NCI-H524 treated with DMSO at 0.1 percent for 48 hours (cell line): Measurements from ENCODE around the gene ICE2.
"Not testable (repeated sequence)": the region's sequence is repeated elsewhere in the genome, so short reads cannot be mapped to it uniquely, and the experiment has no call there.

Experiments used
- DNase-seq: peaks from one replicate; lab custom pipeline; 2025; lab: John Stamatoyannopoulos, UW

The ICE2 gene

DNA sequence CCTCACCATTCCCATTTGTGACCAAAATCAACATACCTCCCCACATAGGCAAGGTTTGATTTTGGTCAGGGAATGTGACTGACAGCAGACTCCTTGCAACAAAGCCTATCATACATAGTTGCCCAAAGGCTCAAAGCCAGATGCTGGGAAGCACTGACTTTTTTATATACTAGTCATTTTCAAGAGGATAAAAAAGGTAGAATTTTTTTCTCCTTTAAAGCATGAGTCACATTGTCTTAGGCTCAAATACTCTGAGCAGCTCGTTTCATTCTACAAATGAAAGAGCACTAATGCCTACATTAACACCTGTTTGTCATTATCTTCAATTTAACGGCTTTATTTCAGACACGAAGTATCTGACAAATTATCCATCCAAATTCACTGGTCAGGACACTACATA lies 36.2 kb downstream of the ICE2 start:
- DNase-seq = no peak

DNA sequence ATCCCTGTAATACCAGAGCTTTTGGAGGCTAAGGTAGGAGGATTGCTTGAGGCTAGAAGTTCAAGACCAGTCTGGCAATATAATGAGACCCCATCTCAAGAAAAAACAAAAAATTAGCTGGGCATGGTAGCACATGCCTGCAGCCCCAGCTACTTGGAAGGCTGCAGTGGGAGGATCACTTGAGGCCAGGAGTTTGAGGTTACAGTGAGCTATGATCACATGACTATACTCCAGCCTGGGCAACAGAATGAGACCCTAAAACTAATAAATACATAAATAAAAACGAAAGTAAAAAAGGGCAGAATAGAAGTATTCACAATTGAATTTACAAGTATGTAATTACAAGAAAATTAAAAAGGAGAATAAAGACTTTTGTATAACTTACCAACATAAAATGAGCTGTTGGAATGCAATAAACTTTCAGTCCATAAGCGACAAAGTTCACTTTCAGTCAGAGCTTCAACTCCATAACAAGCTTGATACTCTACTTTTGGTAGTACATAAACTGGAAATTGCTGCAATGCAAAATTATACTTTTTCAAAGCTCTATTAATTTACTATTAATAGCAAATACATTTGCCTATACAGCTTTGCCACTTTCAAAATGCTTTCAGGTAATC lies 36.8 kb downstream of the ICE2 start:
- DNase-seq = no peak

DNA sequence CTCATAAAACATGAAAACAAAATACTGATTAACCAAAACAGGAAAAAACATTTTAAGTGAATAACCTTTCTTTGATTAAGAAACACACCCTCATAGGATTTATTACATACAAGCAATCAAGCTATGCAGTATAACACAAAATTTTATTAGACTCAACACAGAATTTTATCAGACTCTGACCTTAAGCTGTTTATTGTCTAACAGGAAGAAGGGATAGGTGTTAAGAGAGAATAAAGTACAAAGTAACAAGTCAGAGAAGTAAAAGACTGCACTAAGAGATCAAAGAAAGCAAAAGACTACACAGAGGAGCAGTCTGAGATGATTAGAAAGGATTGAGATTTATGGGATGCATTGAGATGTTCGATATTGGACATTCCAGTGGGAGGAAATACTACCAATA lies 37.6 kb downstream of the ICE2 start:
- no peak for DNase-seq

DNA sequence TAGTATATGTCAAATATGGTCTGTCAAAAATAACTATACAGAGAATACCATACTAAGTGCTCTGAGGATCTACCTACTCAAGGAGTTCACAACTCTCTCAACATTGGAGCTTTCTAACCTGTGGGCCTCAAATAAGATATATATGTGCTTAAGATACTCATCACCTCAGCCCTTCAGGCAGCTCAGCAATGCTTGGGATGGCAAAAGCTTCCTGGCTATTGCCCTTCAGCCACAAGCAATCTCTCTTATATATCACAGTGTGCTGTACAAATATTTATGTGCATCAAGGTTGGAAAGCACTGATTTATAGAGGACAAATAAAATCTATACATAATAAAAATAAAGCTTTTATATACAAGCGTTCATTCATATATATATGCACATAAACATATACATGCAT lies 40.3 kb downstream of the ICE2 start:
- DNase-seq = no peak

DNA sequence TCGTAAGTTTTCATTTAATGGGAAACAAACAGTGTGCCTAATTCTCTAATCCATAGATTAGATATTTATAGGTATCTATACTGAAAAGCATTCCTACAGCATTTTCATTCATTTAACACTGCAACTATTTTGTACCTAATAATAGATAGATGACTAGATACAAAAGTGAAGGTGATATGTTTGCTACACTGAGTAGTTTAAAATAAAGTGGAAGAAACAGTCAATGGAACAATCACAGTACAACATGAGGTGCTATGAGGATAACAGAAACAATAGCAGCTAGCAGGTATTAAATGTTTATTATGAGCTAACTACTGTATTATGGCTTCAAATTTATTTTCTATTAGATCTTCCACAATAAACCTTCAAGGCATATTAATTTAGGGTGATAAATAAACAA lies 50.0 kb downstream of the ICE2 start:
- DNase-seq = no peak

DNA sequence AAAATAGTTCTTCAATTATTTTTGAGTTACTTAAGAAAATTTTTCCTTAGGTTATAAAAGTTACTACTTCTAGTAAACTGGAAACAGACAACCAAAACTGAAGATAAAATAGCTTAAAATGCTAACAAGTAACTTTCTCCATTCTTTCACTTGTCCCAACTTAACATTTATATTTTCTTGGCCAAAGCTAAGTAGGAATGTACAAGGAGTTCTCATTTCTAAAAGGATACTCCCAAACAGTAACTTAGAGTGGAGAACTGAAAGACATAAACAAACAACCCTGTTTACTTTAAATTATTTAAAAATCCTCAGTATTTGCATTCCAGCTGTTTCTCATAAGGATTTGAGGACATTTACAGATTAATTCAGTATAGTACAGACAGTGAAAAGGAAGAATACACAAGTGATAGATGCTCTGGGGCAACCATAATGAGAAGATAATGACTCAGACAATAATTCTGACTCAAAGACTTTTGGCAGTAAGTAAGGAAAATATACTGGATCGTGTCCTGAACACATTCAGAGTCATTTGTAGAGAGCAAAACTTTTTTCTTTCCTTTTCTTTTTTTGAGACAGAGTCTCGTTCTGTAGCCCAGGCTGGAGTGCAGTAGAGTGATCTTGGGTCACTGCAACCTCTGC lies 52.0 kb downstream of the ICE2 start:
- no peak for DNase-seq

DNA sequence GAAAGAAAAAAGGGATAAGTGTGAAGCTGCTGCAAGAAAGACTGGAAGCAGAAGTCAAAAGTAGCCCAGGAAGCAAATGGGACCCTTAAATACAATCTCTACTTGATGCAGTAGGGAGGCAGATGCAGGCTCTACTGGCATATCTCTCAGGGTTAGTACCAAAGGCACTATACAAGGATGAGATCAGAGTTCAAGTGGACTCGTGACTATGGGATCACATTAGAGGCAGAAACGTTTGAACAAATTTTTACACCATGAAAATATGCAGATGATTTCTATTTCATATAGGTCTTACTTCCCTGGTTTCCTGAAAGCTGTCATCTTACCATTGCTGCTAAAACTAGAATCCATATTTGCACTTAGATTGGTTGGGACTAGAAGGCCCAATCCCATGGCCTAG lies 53.5 kb downstream of the ICE2 start:
- DNase-seq = no peak

DNA sequence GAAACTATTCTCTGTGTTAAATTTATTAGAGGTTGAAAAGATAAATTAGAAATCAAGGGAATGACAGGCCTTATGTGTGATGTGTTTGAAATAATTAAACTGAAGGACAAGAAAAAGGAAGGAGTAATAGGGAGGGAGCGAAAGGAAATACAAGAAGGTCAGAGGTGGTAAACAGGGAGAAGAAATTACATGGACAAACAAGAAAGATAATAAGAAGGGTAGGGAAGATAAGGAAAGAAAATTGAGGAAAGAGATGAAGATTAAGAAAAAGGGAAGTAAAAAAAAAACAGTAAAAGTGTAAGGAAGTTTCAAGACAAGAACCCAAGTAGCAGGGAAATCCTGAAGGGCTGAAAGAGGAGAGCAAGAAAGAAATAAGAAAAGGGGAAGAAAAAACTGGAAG lies 54.9 kb downstream of the ICE2 start:
- no peak for DNase-seq

DNA sequence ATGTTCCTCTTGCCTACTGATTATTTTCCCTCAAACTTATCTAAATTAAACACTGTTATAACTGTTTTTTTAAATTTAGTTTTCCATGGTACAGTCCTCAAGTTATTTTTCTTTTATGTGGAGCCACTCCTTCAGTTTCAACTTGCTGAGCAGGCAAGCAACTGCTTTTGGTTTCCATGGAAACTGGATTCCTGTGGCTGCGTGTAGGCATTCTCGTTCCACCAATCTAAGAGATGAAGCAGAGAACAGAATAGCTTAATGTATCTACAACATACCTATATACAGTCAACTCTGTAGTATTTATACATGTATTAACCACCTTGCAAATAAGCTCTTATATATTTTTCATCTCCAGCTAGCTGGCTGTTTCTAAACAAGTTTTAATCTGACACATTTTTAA lies 55.4 kb downstream of the ICE2 start:
- DNase-seq = no peak

DNA sequence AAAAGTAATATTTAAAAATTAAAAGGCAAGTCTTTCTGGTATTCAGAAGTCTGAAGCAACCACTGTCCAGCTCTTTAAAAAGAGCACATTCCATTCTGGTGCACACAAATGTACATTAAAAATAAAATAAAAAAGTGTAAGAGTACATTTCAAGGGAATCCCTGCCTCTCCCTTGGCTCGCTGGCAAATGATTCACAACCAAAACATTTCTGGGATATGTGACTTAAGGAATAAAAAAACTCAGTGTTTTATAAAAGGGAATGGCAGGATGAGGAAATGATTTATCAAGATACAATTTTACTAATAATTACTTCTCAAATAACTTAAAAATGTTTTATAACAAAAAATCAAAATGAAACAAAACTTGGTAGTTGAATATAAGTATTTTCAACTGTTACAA lies 57.4 kb downstream of the ICE2 start:
- DNase-seq = no peak

DNA sequence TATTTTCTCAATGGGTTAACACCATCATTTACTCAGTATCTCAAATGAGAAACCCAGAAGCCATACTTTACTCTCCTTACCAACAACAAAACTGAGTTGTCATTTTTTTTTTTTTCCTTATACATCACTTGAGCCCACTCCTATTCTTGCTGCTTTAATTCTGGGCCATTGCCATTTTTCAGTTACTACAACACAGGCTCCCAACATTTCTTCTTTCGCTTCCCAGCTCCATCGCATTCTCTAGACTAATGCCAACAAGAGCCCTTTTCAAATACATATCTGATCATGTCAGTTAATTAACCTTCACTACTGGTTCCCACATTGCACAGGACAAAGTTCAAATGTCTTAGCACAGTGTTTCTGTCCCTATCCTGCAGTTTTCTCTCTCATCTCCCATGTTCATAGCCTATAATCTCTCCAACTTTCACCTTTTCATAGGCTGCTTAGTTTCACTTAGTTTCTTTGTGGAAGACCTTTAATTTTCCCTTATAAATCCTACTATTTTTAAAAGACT lies 58.7 kb downstream of the ICE2 start:
- DNase-seq = no peak

DNA sequence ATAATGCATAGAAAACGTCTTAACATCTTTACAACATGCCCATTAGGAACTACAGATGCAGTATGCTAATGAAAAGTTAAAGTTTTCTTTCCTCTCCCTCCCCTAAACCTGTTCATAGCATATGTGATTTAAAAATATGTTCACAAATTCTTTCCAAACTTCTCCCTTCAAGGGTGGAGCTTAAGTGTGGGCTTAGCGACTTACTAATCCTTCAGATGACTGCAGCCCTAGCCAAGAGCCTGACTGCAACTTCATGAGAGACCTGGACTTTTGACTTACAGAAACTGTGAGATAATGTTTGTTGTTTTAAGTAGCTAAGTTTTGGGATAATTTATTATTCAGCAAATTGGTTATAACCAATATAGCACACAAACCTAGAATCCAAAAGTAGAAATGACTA lies 59.2 kb downstream of the ICE2 start:
- no peak for DNase-seq

DNA sequence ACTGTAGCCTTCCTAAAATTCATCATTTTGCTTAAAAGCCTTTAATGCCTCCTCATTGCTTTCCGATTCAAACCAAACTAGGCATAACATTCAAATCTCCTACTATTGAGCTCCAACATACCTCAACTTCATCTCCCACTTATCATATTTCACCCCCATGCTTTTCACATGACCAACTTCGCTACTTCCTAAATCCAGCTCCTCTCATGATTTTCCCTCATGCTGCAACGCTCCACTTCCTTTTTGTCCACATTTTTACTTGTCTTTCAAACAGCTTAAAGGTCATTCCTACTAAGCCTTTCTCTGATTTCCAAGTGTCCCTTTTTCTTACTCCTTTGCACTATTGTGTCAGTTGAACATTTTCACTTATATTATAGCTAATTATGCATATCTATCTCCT lies 60.8 kb downstream of the ICE2 start:
- DNase-seq = no peak

DNA sequence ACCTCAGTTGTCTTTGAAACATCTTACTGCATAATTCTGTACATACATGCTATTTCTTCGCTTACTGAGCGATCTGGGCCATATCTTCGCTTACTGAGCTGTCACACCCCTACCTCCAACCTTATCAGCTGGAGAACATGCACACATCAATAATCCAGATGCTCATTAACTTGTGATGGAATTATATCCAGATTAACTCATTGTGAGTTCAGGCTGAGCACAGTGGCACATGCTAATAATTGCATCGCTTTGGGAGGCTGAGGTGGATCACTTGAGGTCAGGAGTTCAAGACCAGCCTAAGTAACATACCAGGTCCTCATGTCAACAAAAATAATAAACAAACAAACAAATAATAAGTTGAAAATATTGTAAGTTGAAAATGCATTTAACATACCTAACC lies 61.8 kb downstream of the ICE2 start:
- DNase-seq = no peak

DNA sequence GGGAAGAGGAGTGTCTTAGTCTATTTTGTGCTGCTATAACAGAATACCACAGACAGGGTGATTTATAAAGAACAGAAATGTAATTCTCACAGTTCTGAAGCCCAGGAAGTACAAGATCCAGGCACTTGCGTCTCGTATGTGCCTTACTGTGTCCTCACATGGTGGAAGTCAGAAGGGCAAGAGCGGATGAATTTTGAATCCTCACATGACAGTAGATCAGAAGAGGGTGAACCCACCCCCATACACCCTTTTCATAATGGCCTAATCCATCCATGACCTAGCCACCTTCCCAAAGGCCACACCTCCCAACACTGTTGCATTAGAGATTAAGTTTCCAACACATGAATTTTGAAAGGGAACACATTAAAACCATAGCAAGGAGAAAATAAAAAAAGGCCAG lies 62.5 kb downstream of the ICE2 start:
- no peak for DNase-seq

DNA sequence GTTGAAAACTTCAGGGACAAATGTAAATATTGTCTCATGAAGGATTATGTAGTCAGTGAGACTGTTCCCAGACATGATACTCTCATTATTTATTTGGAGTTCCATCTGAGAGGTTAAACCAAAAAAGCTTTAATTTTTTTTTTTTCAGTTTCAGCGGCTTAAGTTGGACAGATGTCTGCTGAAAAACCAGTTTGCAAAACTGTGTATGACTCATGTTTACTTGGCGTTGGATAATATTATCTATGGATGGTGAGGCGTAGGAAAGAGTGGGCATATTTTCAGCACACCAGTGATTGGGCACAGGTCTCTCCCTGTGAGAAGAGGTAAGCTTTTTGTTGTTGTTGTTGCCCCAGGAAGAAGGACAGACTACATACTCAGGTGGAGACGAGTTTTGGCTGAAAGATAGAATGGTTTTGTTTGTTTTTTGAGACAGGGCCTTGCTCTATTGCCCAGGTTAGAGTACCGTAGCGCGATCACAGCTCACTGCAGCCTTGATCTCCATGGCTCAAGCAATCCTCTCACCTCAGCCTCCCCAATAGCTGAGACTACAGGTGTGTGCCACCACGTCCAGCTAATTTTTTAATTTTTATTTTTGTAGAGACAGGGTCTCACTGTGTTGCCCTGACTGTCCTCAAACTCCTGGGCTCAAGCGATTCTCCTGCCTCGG lies 64.8 kb downstream of the ICE2 start:
- DNase-seq = no peak

DNA sequence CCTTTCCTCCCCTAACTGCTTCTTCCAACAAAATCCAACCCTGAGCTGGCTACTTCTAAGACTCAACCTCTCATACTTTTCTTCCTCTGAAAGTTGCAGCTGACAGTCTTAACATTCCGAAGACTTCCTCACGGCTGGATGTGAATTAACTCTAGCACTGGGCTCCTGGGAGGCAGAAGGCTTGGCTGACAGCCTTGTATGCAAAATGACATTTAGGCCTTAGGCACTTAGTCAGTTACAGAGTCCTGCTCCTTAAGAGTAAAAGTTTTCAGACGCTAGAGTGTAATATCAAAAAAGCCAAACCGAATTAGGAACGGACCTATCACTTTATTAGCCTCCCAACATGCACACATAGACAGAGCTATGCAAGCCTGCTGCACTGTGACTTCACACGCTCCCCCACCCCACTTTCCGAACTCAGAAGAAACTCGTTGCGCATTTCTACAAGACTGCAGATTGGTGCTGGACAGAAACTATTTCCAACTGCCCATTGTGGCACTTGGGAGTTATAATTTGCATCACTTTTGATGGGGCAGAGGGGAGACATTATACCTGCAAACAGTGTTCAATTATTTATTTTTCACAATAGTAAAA lies 65.6 kb downstream of the ICE2 start:
- DNase-seq = no peak

DNA sequence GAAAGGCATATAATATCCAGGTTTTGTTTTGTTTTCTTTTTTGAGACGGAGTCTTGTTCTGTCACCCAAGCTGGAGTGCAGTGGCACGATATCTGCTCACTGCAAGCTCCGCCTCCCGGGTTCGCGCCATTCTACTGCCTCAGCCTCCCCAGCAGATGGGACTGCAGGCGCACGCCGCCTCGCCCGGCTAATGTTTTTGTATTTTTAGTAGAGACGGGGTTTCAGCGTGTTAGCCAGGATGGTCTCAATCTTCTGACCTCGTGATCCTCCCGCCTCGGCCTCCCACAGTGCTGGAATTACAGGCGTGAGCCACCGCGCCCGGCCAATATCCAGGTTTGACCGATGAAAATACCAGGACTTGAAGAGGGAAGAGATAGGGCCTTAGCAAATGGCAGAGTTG lies 66.1 kb downstream of the ICE2 start:
- DNase-seq = not testable (repeated sequence)

DNA sequence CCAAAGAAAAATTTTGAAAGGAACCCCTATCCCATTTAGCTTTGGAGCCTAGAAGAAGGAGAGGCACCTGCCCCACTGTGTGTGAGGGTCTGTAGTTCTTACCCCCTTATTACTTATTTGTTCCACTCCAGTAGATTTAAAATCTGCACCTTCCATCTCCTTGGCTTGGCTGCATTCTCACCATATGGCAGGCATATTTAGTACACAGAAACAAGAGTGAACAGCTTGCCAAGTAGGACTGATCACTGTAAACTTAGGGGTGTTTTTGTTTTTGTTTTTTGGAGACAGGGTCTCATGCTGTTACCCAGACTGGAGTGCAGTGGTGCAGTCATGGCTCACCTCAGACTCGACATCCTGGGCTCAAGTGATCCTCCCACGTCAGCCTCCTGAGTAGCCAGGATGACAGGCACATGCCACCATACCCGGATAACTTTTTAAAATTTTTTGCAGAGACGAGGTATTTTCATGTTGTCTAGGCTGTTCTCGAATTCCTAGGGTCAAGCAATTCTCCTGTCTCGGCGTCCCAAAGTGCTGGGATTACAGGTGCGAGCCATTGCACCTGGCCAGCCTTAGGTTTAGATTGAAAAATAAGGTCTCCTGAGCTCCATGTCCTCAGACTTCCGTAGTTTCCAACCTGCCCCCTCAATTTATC lies 67.0 kb downstream of the ICE2 start:
- DNase-seq = peak; percentile 70

DNA sequence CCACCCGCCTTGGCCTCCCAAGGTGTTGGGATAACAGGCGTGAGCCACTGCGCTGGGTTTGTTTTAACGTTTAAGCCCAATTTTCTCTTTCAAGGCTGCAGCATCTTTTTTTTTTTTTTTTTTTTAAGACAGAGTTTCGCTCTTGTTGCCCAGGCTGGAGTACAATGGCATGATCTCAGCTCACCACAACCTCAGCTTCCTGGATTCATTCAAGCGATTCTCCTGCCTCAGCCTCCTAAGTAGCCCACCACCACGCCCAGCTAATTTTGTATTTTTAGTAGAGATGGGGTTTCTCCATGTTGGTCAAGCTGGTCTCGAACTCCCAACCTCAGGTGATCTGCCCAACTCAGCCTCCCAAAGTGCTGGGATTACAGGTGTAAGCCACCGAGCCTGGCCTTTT lies 68.6 kb downstream of the ICE2 start:
- DNase-seq = not testable (repeated sequence)

DNA sequence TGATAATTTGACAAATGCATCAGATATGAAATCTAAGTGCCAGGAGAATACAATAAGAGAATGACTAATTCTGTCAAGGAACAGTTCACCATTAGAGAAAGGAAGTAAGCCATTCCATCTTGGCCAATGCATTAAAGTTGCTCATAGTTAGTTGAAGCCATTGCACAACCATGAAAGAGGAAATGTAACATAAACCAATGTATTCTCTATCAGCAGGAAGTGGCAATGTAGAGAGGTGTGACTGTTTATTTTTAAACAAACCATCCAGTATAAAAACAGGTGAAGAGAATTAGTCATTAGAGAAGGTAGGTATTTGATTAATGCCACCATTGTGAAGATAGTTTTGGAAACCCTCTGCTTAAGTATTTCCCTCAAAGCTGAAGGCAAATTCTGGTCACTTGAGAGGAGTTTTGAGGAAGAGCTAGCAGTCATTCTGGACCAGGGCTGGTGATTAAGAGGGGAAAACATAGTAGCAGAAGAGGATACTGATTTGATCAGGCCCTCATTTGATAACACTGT lies 70.4 kb downstream of the ICE2 start:
- DNase-seq = no peak

DNA sequence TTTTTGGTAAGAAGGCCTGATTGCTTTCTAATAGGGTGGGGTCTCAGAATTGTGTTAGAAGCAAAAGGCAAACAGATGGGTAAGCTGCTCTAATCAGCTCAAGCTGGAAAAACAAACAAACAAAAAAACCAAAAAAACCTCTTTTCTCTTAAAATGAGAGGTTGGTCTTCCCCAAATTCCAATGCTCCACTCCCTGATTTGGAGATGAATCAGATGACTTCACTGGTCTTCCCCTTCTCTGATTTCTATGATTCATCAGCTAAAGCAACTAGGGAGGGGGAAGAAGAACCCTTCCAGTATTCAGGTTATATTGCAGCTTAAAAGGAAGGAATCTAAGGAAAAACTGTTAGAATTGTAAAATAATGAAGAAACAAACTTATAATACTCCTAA lies 71.5 kb downstream of the ICE2 start:
- DNase-seq = no peak
